Measurements from ENCODE around the gene NUDT9.
"Not testable (repeated sequence)": the region's sequence is repeated elsewhere in the genome, so short reads cannot be mapped to it uniquely, and the experiment has no call there.

NUDT9 gene

DNA sequence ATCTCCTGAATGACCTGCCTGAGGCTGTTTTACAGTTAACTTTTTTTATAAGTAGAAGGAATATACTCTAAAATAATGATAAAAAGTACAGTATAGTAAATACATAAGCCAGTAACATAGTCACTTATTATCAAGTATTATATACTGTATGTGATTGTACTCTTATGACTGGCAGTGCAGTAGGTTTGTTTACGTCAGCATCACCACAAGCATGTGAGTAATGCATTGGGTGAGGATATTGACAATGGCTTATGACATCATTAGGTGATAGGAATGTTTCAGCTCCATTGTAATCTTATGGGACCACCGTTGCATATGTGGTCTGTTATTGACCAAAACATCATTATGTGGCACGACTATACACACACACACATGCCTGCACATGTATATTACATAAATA lies 20.5 kb downstream of the NUDT9 start:
- TF ChIP-seq CTCF (IDR thresholded peaks at IDR 0.05; ENCODE audit: borderline replicate concordance, control extremely low read depth, extremely low read depth, insufficient read depth, missing control alignments) = no peak
- in situ Hi-C loops (cut with MboI; ENCODE audit: low sequenced_read_pairs, unreplicated experiment) = loop anchor here (25.0 kb wide), 1 partner anchor 506 kb away; the partner anchor contains the start of gene AFF1
- no peak for DNase-seq (ENCODE audit: low spot score)

GRCh38 chr4:87444741-87445140 lies 22.4 kb downstream of the NUDT9 start:
- in situ Hi-C loops (cut with MboI; ENCODE audit: low sequenced_read_pairs, unreplicated experiment) = loop anchor here (25.0 kb wide), 1 partner anchor 507 kb away; the partner anchor contains the start of gene AFF1
- DNase-seq (ENCODE audit: low spot score) = no peak
- no peak for TF ChIP-seq CTCF (IDR thresholded peaks at IDR 0.05; ENCODE audit: borderline replicate concordance, control extremely low read depth, extremely low read depth, insufficient read depth, missing control alignments)

DNA sequence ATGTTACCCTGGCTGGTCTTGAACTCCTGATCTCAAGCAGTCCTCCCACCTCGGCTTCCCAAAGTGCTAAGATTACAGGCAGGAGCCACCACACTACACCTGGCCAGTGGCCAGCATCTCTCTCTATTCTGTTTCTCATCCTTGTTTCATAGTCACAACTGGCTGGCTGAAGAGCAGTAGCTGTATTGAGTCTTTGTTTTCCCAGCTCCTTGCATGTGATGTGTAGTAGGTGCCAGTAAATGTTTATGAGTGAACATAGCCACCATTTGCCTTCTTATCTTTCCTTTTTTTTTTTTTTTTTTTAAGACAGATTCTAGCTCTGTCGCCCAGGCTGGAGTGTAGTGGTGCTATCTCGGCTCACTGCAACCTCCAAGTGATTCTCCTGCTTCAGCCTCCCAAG lies 23.6 kb downstream of the NUDT9 start:
- in situ Hi-C loops (cut with MboI; ENCODE audit: low sequenced_read_pairs, unreplicated experiment) = loop anchor here (25.0 kb wide), 1 partner anchor 509 kb away; the partner anchor contains the start of gene AFF1
- no peak for DNase-seq (ENCODE audit: low spot score)
- TF ChIP-seq CTCF (IDR thresholded peaks at IDR 0.05; ENCODE audit: borderline replicate concordance, control extremely low read depth, extremely low read depth, insufficient read depth, missing control alignments) = no peak

- in situ Hi-C loops (cut with MboI; ENCODE audit: low sequenced_read_pairs, unreplicated experiment) = loop anchor here (25.0 kb wide), 1 partner anchor 509 kb away; the partner anchor contains the start of gene AFF1
- not testable (repeated sequence) for DNase-seq (ENCODE audit: low spot score)
Observed at GRCh38 chr4:87446375-87446774, 24.0 kb downstream of the NUDT9 start.

DNA sequence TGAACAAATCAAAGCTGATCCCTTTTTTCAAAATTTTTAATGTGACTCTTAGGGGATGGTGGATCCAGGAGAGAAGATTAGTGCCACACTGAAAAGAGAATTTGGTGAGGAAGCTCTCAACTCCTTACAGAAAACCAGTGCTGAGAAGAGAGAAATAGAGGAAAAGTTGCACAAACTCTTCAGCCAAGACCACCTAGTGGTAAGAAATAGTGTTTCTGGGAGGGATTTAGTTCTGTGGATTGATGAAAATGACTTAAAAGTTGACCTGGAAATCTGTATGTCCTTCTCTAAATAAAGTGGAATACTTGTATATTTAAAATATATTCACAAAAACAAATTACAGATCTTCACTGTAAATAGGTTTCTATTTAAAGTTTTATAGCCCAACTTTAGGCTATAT lies 29.2 kb downstream of the NUDT9 start:
- no peak for DNase-seq (ENCODE audit: low spot score)

GRCh38 chr4:87458913-87459312 lies 36.5 kb downstream of the NUDT9 start:
- in situ Hi-C loops (cut with MboI; ENCODE audit: low sequenced_read_pairs, unreplicated experiment) = no loop called here
- DNase-seq (ENCODE audit: low spot score) = no peak
- TF ChIP-seq CTCF (IDR thresholded peaks at IDR 0.05; ENCODE audit: borderline replicate concordance, control extremely low read depth, extremely low read depth, insufficient read depth, missing control alignments) = no peak

More for the DNA sequence above, 29.2 kb downstream of the NUDT9 start:
- in situ Hi-C loops (cut with MboI; ENCODE audit: low sequenced_read_pairs, unreplicated experiment) = no loop called here
- no peak for TF ChIP-seq CTCF (IDR thresholded peaks at IDR 0.05; ENCODE audit: borderline replicate concordance, control extremely low read depth, extremely low read depth, insufficient read depth, missing control alignments)

DNA sequence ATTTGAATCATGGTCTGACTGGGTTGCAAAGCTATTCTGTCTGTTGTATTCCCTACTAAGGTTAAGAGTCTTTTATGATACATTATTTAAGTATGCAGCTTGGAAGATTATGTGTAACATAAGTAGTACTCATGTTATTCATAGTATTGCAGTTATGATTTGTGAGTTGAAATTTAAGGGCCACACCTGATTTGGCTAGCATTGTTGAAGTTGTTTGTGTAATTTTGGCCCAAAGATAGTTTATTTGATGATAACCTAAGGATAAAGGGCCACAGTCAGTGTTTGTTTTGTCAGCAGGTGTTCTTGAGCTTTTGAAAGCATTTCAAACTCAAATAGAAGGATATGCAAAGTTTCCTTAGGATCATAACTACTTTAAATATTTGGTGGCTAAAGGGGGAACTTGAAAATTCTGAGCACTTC lies 38.9 kb downstream of the NUDT9 start:
- no peak for DNase-seq (ENCODE audit: low spot score)
- in situ Hi-C loops (cut with MboI; ENCODE audit: low sequenced_read_pairs, unreplicated experiment) = loop anchor here (10.0 kb wide), 1 partner anchor 86 kb away; no protein-coding TSS in a partner anchor
- no peak for TF ChIP-seq CTCF (IDR thresholded peaks at IDR 0.05; ENCODE audit: borderline replicate concordance, control extremely low read depth, extremely low read depth, insufficient read depth, missing control alignments)

All from GM13976 (cell line).